Gastroesophageal sphincter (tissue), 3 donors: ENCODE measurements around the gene TCF4.

ENCODE experiments used
- CTCF ChIP-seq, 4 experiments: fragments of 200-600 bp in 2 of 4; fragments of 450-650 bp in 2 of 4; sonication (generic) in 1 of 4; IDR thresholded peaks; one replicate each; pipeline ENCODE4 v1.5.1; 2017 to 2019; ENCODE audit warnings: antibody characterized with exemption in 4 of 4, mild to moderate bottlenecking in 2 of 4, moderate library complexity in 2 of 4
- EP300 ChIP-seq: sonication (generic); formaldehyde crosslinking; IDR thresholded peaks from one replicate; pipeline ENCODE4 v1.6.1; 2017; ENCODE audit warnings: antibody characterized with exemption, mild to moderate bottlenecking

DNA sequence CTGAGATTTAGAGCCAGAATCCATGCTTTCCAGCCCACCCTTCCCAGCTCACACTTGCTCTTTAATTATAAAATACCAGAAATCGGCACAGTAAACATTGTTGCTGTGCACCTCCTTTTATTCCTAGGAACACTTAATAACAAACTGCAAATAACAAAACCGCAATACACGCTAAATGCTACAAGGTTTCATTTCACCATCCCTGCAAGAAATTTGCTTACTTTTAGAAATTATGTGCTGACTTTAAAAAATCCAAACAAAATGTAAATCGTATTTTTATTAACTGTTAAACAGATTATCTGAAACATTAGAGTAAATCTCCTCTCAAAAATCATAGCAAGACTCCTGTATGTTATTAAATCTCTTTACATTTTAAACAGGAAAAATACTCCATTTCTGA lies 79.3 kb downstream of the TCF4 start:
- TF ChIP-seq EP300 (no peak), CTCF (IDR thresholded peaks at IDR 0.05) (no peak)
